ENCODE measurements around the gene PLEKHA5.

The PLEKHA5 gene

GRCh38 chr12:19288161-19288560 lies 158.6 kb downstream of the PLEKHA5 start:
- DNase-seq (ENCODE audit: low read depth), result no peak
- TF ChIP-seq CTCF (IDR thresholded peaks at IDR 0.05; ENCODE audit: insufficient read depth, low read depth, low read length, missing control alignments), result no peak

GRCh38 chr12:19288603-19289244 lies 159.2 kb downstream of the PLEKHA5 start:
- H3K4me3 ChIP-seq (ENCODE audit: low read length), result no peak overlapping the region
- DNase-seq (ENCODE audit: low read depth), result peak; percentile 50
- TF ChIP-seq CTCF (IDR thresholded peaks at IDR 0.05; ENCODE audit: insufficient read depth, low read depth, low read length, missing control alignments), result peak; percentile 42

More at GRCh38 chr12:19288161-19288560, 158.6 kb downstream of the PLEKHA5 start:
- H3K4me3 ChIP-seq (ENCODE audit: low read length), result no peak overlapping the region

GRCh38 chr12:19298836-19299605 lies 169.5 kb downstream of the PLEKHA5 start:
- no peak overlapping the region for H3K4me3 ChIP-seq (ENCODE audit: low read length)
- no peak for TF ChIP-seq CTCF (IDR thresholded peaks at IDR 0.05; ENCODE audit: insufficient read depth, low read depth, low read length, missing control alignments)
- peak; percentile 66 for DNase-seq (ENCODE audit: low read depth)

- no peak overlapping the region for H3K4me3 ChIP-seq (ENCODE audit: low read length)
- no peak for TF ChIP-seq CTCF (IDR thresholded peaks at IDR 0.05; ENCODE audit: insufficient read depth, low read depth, low read length, missing control alignments)
- peak; percentile 94 for DNase-seq (ENCODE audit: low read depth)
Measured at GRCh38 chr12:19299765-19300164, 170.2 kb downstream of the PLEKHA5 start.

- no peak for DNase-seq (ENCODE audit: low read depth)
- TF ChIP-seq CTCF (IDR thresholded peaks at IDR 0.05; ENCODE audit: insufficient read depth, low read depth, low read length, missing control alignments), result no peak
- no peak overlapping the region for H3K4me3 ChIP-seq (ENCODE audit: low read length)
Measured at GRCh38 chr12:19301223-19301622, 171.7 kb downstream of the PLEKHA5 start.

- no peak for TF ChIP-seq CTCF (IDR thresholded peaks at IDR 0.05; ENCODE audit: insufficient read depth, low read depth, low read length, missing control alignments)
- no peak overlapping the region for H3K4me3 ChIP-seq (ENCODE audit: low read length)
- DNase-seq (ENCODE audit: low read depth), result no peak
Measured at GRCh38 chr12:19301688-19302087, 172.2 kb downstream of the PLEKHA5 start.
